Trophoblast cell (in vitro differentiated cells and primary cell): ENCODE results near the gene FREM1.

Source experiments
- DNase-seq, 2 donors: peaks; one replicate each; pipeline ENCODE4 v3.0.0-alpha.2; 2016
- H2AFZ ChIP-seq: 2 replicates; pipeline ENCODE4 v1.6.1; 2013; ENCODE audit warnings: low read length, moderate library complexity, mild to moderate bottlenecking; ENCODE audit not compliant: insufficient read depth, poor library complexity
- H2AK5ac ChIP-seq: 2 replicates; pipeline ENCODE4 v1.6.1; 2013; ENCODE audit warnings: mild to moderate bottlenecking, low read length
- H2BK120ac ChIP-seq: 2 replicates; pipeline ENCODE4 v1.6.1; 2013; ENCODE audit warnings: low read length, mild to moderate bottlenecking, moderate library complexity; ENCODE audit not compliant: insufficient read depth, poor library complexity
- H2BK12ac ChIP-seq: 2 replicates; pipeline ENCODE4 v1.6.1; 2013; ENCODE audit warnings: mild to moderate bottlenecking, low read length, moderate library complexity
- H2BK5ac ChIP-seq: 2 replicates; pipeline ENCODE4 v1.6.1; 2013; ENCODE audit warnings: low read length, low read depth, moderate library complexity, mild to moderate bottlenecking; ENCODE audit not compliant: poor library complexity
- H3K14ac ChIP-seq: 2 replicates; pipeline ENCODE4 v1.6.1; 2013; ENCODE audit warnings: mild to moderate bottlenecking, low read length
- H3K18ac ChIP-seq: 2 replicates; pipeline ENCODE4 v1.6.1; 2013; ENCODE audit warnings: mild to moderate bottlenecking, low read length
- H3K23ac ChIP-seq: 2 replicates; pipeline ENCODE4 v1.6.1; 2013; ENCODE audit warnings: low read length
- H3K27ac ChIP-seq: 2 replicates; pipeline ENCODE4 v1.5.1; 2013; ENCODE audit warnings: low read depth, mild to moderate bottlenecking, inconsistent platforms, low read length, moderate library complexity
- H3K27me3 ChIP-seq: 2 replicates; pipeline ENCODE4 v1.6.1; 2013; ENCODE audit warnings: inconsistent platforms, mild to moderate bottlenecking, low read length, moderate library complexity; ENCODE audit not compliant: insufficient read depth
- H3K36me3 ChIP-seq, 2 experiments: 1 replicate in 1 of 2; 2 replicates in 1 of 2; pipeline ENCODE4 v1.6.1; 2013; ENCODE audit warnings: low read length in 2 of 2, mild to moderate bottlenecking in 2 of 2, moderate library complexity in 1 of 2; ENCODE audit not compliant: insufficient read depth in 2 of 2, control insufficient read depth in 1 of 2
- H3K4ac ChIP-seq: 2 replicates; pipeline ENCODE4 v1.6.1; 2013; ENCODE audit warnings: low read depth, mild to moderate bottlenecking, low read length, moderate library complexity
- H3K4me1 ChIP-seq, 2 experiments: 1 replicate in 1 of 2; 2 replicates in 1 of 2; pipeline ENCODE4 v1.6.1; 2013; ENCODE audit warnings: low read length in 2 of 2, mild to moderate bottlenecking in 2 of 2, moderate library complexity in 1 of 2; ENCODE audit not compliant: insufficient read depth in 2 of 2, control insufficient read depth in 1 of 2
- H3K4me2 ChIP-seq: 2 replicates; pipeline ENCODE4 v1.6.1; 2013; ENCODE audit warnings: inconsistent platforms, mild to moderate bottlenecking, low read length, moderate library complexity
- H3K4me3 ChIP-seq: 2 replicates; pipeline ENCODE4 v1.5.1; 2013; ENCODE audit warnings: mild to moderate bottlenecking, low read depth, low read length, inconsistent platforms
- H3K79me1 ChIP-seq: one replicate; pipeline ENCODE4 v1.6.1; 2013; ENCODE audit warnings: low read length
- H3K79me2 ChIP-seq: 2 replicates; pipeline ENCODE4 v1.6.1; 2013; ENCODE audit warnings: low read length, mild to moderate bottlenecking; ENCODE audit not compliant: control insufficient read depth, insufficient read depth, poor library complexity
- H3K9ac ChIP-seq: 2 replicates; pipeline ENCODE4 v1.6.1; 2013; ENCODE audit warnings: mild to moderate bottlenecking, low read length
- H3K9me3 ChIP-seq: 2 replicates; pipeline ENCODE4 v1.6.1; 2013; ENCODE audit warnings: low read depth, mild to moderate bottlenecking, control low read depth, inconsistent platforms, low read length; ENCODE audit not compliant: insufficient read depth
- H4K12ac ChIP-seq: 2 replicates; pipeline ENCODE4 v1.6.1; 2013; ENCODE audit warnings: low read depth, mild to moderate bottlenecking, low read length, moderate library complexity
- H4K8ac ChIP-seq: 2 replicates; pipeline ENCODE4 v1.6.1; 2013; ENCODE audit warnings: low read depth, mild to moderate bottlenecking, low read length, moderate library complexity
- H4K91ac ChIP-seq: one replicate; pipeline ENCODE4 v1.6.1; 2013; ENCODE audit warnings: low read depth, mild to moderate bottlenecking, low read length, moderate library complexity
- WGBS: extraction: QIAGEN DNeasy Blood & Tissue Kit; methylation state at CpG from one replicate; pipeline ENCODE4 v1.1.7; 2013; ENCODE audit warnings: missing lambda C conversion rate; ENCODE audit not compliant: insufficient read length, insufficient coverage; ENCODE audit errors: extremely low coverage; 5-methylcytosine and 5-hydroxymethylcytosine counted together

Gene FREM1

DNA sequence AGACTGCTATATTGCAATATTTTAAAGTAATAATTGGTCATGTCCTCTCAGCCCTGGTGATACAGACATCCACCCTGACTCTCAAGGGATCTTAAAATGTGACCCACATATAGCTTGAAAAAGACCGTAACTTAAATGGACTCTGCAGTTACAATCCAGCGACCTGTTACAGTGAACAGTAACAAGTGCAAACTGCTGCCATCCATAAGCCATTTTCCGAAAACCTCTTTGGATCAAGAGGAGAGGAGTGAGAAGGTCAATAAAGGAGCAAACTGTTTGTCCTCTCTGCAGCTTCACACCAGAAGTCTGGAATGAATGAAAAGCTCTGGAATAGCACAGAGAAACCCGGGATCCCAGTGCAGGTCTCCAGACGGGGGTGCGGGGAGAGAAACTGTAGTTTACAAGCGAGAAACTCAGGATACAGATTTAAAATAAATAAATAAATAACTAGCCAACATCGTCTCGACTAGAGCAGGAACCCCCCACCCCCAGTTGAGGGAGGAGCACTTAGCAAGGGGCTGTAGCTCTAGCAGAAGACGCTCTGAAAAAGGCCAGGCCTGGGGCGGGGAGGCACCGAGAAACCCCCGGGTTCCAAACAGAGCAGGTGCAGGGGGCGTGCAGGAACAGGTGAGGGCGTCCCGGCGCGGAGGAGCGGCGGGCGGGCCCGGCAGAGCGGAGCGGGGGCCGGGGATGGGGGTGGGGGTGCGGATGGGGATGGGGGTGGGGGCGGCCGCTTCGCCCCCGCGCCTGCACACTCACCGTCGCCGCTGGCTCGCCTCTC, 217.6 kb downstream of the FREM1 start:
- H2BK5ac ChIP-seq = no peak overlapping the region
- H3K18ac ChIP-seq = peak overlapping the region; percentile 77
- no peaks in the 10 kb centered on the region for H3K9me3 ChIP-seq
- H3K27ac ChIP-seq = no peak overlapping the region
- H4K91ac ChIP-seq = peak overlapping the region; percentile 70
- peak overlapping the region; percentile 92 for H3K4me2 ChIP-seq
- no peak overlapping the region for H3K23ac ChIP-seq
- peaks cover 2 to 5% of the 10 kb centered on the region in 2 experiments for H3K36me3 ChIP-seq
- WGBS = no CpG with 5 or more reads among the region's 35 CpGs
- H2AK5ac ChIP-seq = no peak overlapping the region
- no peak overlapping the region for H2BK120ac ChIP-seq
- peak overlapping the region; percentile 87 for H2AFZ ChIP-seq
- peak overlapping the region; percentile 70 for H3K4ac ChIP-seq
- H3K79me1 ChIP-seq = peaks cover 7% of the 10 kb centered on the region
- peaks cover 4% of the 10 kb centered on the region for H3K79me2 ChIP-seq
- DNase-seq = peak in 1 of 2 donors; percentile 16
- peaks cover 0 to 3% of the 10 kb centered on the region in 2 experiments for H3K4me1 ChIP-seq
- H3K14ac ChIP-seq = no peak overlapping the region
- no peak overlapping the region for H4K12ac ChIP-seq
- H2BK12ac ChIP-seq = no peak overlapping the region
- peak overlapping the region; percentile 74 for H3K9ac ChIP-seq
- peak overlapping the region; percentile 96 for H4K8ac ChIP-seq
- H3K27me3 ChIP-seq = no peaks in the 10 kb centered on the region
- peak overlapping the region; percentile 88 for H3K4me3 ChIP-seq

DNA sequence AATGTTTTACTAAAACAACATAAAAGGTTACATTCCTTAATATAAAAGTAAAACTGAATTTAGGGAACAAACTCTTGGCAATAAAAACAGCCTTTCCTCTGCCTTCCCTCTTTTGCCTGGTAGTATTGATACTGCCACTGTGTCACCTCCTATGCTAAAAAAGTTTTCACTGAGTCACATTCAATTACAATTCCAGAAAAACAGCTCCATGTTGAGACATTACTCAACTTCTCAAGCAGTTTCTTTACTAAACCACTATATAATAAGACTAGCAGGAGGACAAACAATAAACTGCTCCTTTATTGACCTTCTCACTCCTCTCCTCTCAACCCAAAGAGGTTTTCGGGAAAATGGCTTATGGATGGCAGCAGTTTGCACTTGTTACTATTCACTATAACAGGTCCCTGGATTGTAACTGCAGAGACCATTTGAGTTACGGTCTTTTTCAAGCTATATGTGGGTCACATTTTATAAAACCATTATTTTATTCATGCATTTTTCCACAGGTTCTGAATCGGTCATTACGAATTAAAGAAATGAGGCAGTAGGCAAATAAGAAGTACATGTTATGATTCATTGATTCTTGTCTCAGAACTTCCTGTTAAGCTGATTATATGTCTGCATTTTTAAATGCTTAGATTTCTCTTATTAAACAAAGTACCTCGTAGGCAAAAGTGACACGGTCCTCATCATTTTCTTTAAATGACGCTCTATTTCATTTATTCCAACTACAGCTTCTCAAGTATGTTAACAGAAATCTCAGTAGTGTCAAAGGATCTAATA, 219.1 kb downstream of the FREM1 start:
- no peak overlapping the region for H3K14ac ChIP-seq
- peaks cover 7% of the 10 kb centered on the region for H3K79me1 ChIP-seq
- no peak overlapping the region for H3K4me3 ChIP-seq
- no peak overlapping the region for H3K23ac ChIP-seq
- H3K18ac ChIP-seq = no peak overlapping the region
- no peak overlapping the region for H3K27ac ChIP-seq
- no peak overlapping the region for H4K8ac ChIP-seq
- peaks cover 5 to 6% of the 10 kb centered on the region in 2 experiments for H3K36me3 ChIP-seq
- H3K4me1 ChIP-seq = peaks cover 0 to 3% of the 10 kb centered on the region in 2 experiments
- no CpG with 5 or more reads among the region's 7 CpGs for WGBS
- no peak overlapping the region for H2AK5ac ChIP-seq
- H3K79me2 ChIP-seq = peaks cover 4% of the 10 kb centered on the region
- H2BK120ac ChIP-seq = no peak overlapping the region
- no peak overlapping the region for H2BK12ac ChIP-seq
- H4K12ac ChIP-seq = no peak overlapping the region
- no peaks in the 10 kb centered on the region for H3K9me3 ChIP-seq
- no peak overlapping the region for H2BK5ac ChIP-seq
- H3K4me2 ChIP-seq = no peak overlapping the region
- no peak overlapping the region for H3K9ac ChIP-seq
- no peak for DNase-seq
- H3K4ac ChIP-seq = no peak overlapping the region
- H3K27me3 ChIP-seq = no peaks in the 10 kb centered on the region
- no peak overlapping the region for H4K91ac ChIP-seq
- no peak overlapping the region for H2AFZ ChIP-seq

DNA sequence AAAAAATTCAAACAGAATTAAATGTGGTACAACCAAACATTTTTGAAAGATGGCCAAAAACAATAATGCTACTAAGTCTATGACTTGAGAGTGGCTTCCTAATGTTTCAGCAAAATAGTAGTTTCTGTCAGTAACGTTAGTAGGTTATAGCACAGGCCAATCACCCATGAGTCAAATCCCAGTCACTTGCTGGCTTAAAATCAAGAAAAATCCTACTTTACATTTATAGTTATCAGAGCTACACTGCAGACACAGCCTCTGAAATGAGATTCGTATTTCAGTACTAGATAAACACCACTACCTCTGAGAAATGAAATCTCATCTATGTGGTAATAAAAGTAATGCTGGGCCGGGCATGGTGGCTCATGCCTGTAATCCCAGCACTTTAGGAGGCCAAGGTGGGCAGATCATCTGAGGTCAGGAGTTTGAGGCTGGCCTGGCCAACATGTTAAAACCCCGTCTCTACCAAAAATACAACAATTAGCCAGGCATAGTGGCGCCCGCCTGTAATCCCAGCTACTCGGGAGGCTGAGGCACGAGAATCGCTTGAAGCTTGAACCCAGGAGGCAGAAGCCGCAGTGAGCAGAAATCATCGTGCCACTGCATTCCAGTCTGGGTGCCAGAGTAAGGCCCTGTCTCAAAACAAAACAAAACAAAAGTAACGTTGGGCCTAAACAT, 223.0 kb downstream of the FREM1 start:
- no peak overlapping the region for H3K4me2 ChIP-seq
- H4K91ac ChIP-seq = no peak overlapping the region
- no peak overlapping the region for H3K4me3 ChIP-seq
- no peak overlapping the region for H2AFZ ChIP-seq
- no peak overlapping the region for H2BK5ac ChIP-seq
- no peaks in the 10 kb centered on the region for H3K9me3 ChIP-seq
- no peak overlapping the region for H2BK12ac ChIP-seq
- H2BK120ac ChIP-seq = no peak overlapping the region
- WGBS = no CpG with 5 or more reads among the region's 12 CpGs
- H4K8ac ChIP-seq = no peak overlapping the region
- no peak overlapping the region for H3K4ac ChIP-seq
- no peaks in the 10 kb centered on the region for H3K79me1 ChIP-seq
- no peak overlapping the region for H4K12ac ChIP-seq
- H3K14ac ChIP-seq = no peak overlapping the region
- H3K18ac ChIP-seq = no peak overlapping the region
- no peak overlapping the region for H3K23ac ChIP-seq
- H3K27ac ChIP-seq = no peak overlapping the region
- H3K9ac ChIP-seq = no peak overlapping the region
- DNase-seq = no peak
- no peaks in the 10 kb centered on the region for H3K27me3 ChIP-seq
- H3K4me1 ChIP-seq = no peaks in the 10 kb centered on the region
- H3K79me2 ChIP-seq = no peaks in the 10 kb centered on the region
- H3K36me3 ChIP-seq = peaks cover 5 to 6% of the 10 kb centered on the region in 2 experiments
- H2AK5ac ChIP-seq = no peak overlapping the region

DNA sequence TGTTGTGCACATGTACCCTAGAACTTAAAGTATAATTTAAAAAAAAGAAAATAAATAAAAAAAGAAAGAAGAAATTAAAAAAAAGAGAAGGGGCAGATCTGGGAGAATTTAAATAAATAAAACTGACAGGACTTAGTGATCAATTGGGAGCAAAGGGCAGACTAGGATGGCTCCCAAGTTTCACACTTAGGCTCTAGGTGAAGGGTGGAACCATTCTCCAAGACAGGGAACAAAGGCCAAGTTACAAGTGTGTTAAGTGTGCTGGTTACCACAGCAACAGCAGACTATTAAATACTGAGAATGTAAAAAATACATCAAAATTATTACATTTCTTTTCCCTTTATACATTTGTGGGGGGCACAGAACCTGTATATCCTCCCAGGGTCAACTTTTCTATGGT, 224.1 kb downstream of the FREM1 start:
- H2AFZ ChIP-seq = no peak overlapping the region
- H3K79me1 ChIP-seq = no peaks in the 10 kb centered on the region
- H4K91ac ChIP-seq = no peak overlapping the region
- no peak overlapping the region for H3K4ac ChIP-seq
- H2BK12ac ChIP-seq = no peak overlapping the region
- H3K4me2 ChIP-seq = no peak overlapping the region
- H3K4me1 ChIP-seq = no peaks in the 10 kb centered on the region
- peaks cover 5 to 8% of the 10 kb centered on the region in 2 experiments for H3K36me3 ChIP-seq
- H3K27ac ChIP-seq = no peak overlapping the region
- no peak overlapping the region for H3K9ac ChIP-seq
- H4K8ac ChIP-seq = no peak overlapping the region
- H3K27me3 ChIP-seq = no peaks in the 10 kb centered on the region
- no peak overlapping the region for H4K12ac ChIP-seq
- no peak for DNase-seq
- no peak overlapping the region for H3K14ac ChIP-seq
- H3K18ac ChIP-seq = no peak overlapping the region
- H3K79me2 ChIP-seq = no peaks in the 10 kb centered on the region
- no peak overlapping the region for H2BK120ac ChIP-seq
- no peak overlapping the region for H2BK5ac ChIP-seq
- no peak overlapping the region for H3K4me3 ChIP-seq
- H3K23ac ChIP-seq = no peak overlapping the region
- H2AK5ac ChIP-seq = no peak overlapping the region
- no peaks in the 10 kb centered on the region for H3K9me3 ChIP-seq
